HTERT RPE-1 (cell line): ENCODE results near the gene CASP3.
"Not testable (repeated sequence)": the region's sequence is repeated elsewhere in the genome, so short reads cannot be mapped to it uniquely, and the experiment has no call there.

Source experiments
- in situ Hi-C: fragments of 300-500 bp; cut with MboI; formaldehyde crosslinking; loops from 4 replicates; pipeline ENCODE4 v1.14.3; 2020; ENCODE audit warnings: low sequenced_read_pairs

Gene CASP3

GRCh38 chr4:184664445-184665210 is 15.4 kb upstream of the CASP3 start:
- in situ Hi-C loops, result no loop called here

GRCh38 chr4:184662236-184662635 is 13.0 kb upstream of the CASP3 start:
- in situ Hi-C loops, result no loop called here

- in situ Hi-C loops, result no loop called here
Measured at GRCh38 chr4:184660978-184661377, 11.7 kb upstream of the CASP3 start.

GRCh38 chr4:184657820-184658219 is 8.6 kb upstream of the CASP3 start:
- in situ Hi-C loops, result not testable (repeated sequence)

GRCh38 chr4:184657144-184657543 is 7.9 kb upstream of the CASP3 start:
- in situ Hi-C loops, result no loop called here

- in situ Hi-C loops, result no loop called here
Measured at GRCh38 chr4:184655889-184656869, 6.9 kb upstream of the CASP3 start.

- in situ Hi-C loops, result no loop called here
Measured at GRCh38 chr4:184653650-184654049, 4.4 kb upstream of the CASP3 start.

- in situ Hi-C loops, result not testable (repeated sequence)
Measured at GRCh38 chr4:184652681-184653080, 3.4 kb upstream of the CASP3 start.

GRCh38 chr4:184651899-184652298 is 2.7 kb upstream of the CASP3 start:
- in situ Hi-C loops, result no loop called here

- in situ Hi-C loops, result no loop called here
Measured at GRCh38 chr4:184649971-184650855, 966 bp upstream of the CASP3 start.

GRCh38 chr4:184648313-184649025 is 778 bp downstream of the CASP3 start:
- in situ Hi-C loops, result no loop called here

- in situ Hi-C loops, result no loop called here
Measured at GRCh38 chr4:184648054-184648312, 1.3 kb downstream of the CASP3 start.

- in situ Hi-C loops, result no loop called here
Measured at GRCh38 chr4:184647266-184648053, 1.8 kb downstream of the CASP3 start.

- in situ Hi-C loops, result no loop called here
Measured at GRCh38 chr4:184645904-184646610, 3.2 kb downstream of the CASP3 start.

GRCh38 chr4:184644553-184645307 is 4.5 kb downstream of the CASP3 start:
- in situ Hi-C loops, result no loop called here

- in situ Hi-C loops, result no loop called here
Measured at GRCh38 chr4:184643731-184644130, 5.5 kb downstream of the CASP3 start.

- in situ Hi-C loops, result no loop called here
Measured at GRCh38 chr4:184641451-184641850, 7.8 kb downstream of the CASP3 start.

GRCh38 chr4:184641022-184641421 is 8.2 kb downstream of the CASP3 start:
- in situ Hi-C loops, result no loop called here
